Activated CD4-positive, alpha-beta T cell treated with anti-CD3 and anti-CD28 coated beads, Interleukin-10, Interleukin-2, amounts not matched to agents 100 ng/mL and 50 ng/mL, durations not matched to agents 16 hours and 8 hours (primary cell): ENCODE data around the gene DMTF1.

Experiments used
- DNase-seq: peaks from one replicate; pipeline ENCODE4 v3.0.0-alpha.2; 2020

DMTF1 gene

GRCh38 chr7:87146740-87147386, 5.4 kb upstream of the DMTF1 start:
- DNase-seq: no peak

GRCh38 chr7:87147500-87147899, 4.8 kb upstream of the DMTF1 start:
- DNase-seq: no peak

- peak; percentile 27 for DNase-seq
Measured at GRCh38 chr7:87148332-87148955, 3.8 kb upstream of the DMTF1 start.

GRCh38 chr7:87151002-87151728, 1.1 kb upstream of the DMTF1 start:
- DNase-seq: no peak

GRCh38 chr7:87151729-87152111, 533 bp upstream of the DMTF1 start:
- no peak for DNase-seq

- DNase-seq: peak; percentile 50
Measured at GRCh38 chr7:87152897-87153641, 816 bp downstream of the DMTF1 start.

GRCh38 chr7:87154166-87154565, 1.9 kb downstream of the DMTF1 start:
- no peak for DNase-seq

GRCh38 chr7:87154569-87154968, 2.3 kb downstream of the DMTF1 start:
- peak; percentile 30 for DNase-seq

GRCh38 chr7:87155788-87156187, 3.5 kb downstream of the DMTF1 start:
- DNase-seq: no peak

- DNase-seq: no peak
Measured at GRCh38 chr7:87156709-87157108, 4.5 kb downstream of the DMTF1 start.

GRCh38 chr7:87159538-87159937, 7.3 kb downstream of the DMTF1 start:
- no peak for DNase-seq

GRCh38 chr7:87164433-87164832, 12.2 kb downstream of the DMTF1 start:
- no peak for DNase-seq

GRCh38 chr7:87170828-87171227, 18.6 kb downstream of the DMTF1 start:
- no peak for DNase-seq

- no peak for DNase-seq
Measured at GRCh38 chr7:87171282-87171934, 19.2 kb downstream of the DMTF1 start.

GRCh38 chr7:87173471-87173870, 21.2 kb downstream of the DMTF1 start:
- no peak for DNase-seq

GRCh38 chr7:87178320-87178719, 26.1 kb downstream of the DMTF1 start:
- no peak for DNase-seq

- DNase-seq: no peak
Measured at GRCh38 chr7:87179180-87179579, 26.9 kb downstream of the DMTF1 start.

GRCh38 chr7:87187120-87187519, 34.9 kb downstream of the DMTF1 start:
- no peak for DNase-seq

GRCh38 chr7:87188930-87189329, 36.7 kb downstream of the DMTF1 start:
- DNase-seq: no peak

- no peak for DNase-seq
Measured at GRCh38 chr7:87190783-87191182, 38.5 kb downstream of the DMTF1 start.

- no peak for DNase-seq
Measured at GRCh38 chr7:87192784-87193487, 40.7 kb downstream of the DMTF1 start.

- DNase-seq: no peak
Measured at GRCh38 chr7:87193912-87194311, 41.7 kb downstream of the DMTF1 start.
